Endometrium (tissue), 2 donors: ENCODE measurements around the gene FUCA1.

Experiments used
- FAIRE-seq: peaks from 2 replicates; lab custom pipeline; 2012; peaks lifted over from hg19 to GRCh38; lab: Jason Lieb, UNC
- donor health status: control.
- donor health status: control.

The FUCA1 gene

DNA sequence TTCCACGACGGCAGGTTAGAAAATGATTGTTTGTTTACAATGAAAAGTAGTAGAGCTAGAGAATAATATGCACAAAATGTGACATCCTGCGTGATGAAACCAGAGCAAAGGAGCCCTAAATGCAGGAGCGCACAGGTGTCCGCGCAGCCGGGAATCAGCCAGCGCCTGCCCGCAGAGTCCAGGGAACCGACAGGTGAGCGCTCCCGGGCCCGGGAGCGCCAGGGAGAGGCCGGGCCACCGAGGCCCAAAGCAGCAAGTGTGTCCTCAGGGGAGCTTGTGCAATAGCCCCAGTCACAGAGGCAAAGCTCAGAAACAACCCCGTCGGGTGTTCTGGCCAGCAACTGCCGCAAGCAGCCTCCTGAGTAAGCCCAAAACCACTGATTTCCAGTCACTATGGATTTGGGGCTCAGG is 66.7 kb downstream of the FUCA1 start:
- FAIRE-seq: no peak

DNA sequence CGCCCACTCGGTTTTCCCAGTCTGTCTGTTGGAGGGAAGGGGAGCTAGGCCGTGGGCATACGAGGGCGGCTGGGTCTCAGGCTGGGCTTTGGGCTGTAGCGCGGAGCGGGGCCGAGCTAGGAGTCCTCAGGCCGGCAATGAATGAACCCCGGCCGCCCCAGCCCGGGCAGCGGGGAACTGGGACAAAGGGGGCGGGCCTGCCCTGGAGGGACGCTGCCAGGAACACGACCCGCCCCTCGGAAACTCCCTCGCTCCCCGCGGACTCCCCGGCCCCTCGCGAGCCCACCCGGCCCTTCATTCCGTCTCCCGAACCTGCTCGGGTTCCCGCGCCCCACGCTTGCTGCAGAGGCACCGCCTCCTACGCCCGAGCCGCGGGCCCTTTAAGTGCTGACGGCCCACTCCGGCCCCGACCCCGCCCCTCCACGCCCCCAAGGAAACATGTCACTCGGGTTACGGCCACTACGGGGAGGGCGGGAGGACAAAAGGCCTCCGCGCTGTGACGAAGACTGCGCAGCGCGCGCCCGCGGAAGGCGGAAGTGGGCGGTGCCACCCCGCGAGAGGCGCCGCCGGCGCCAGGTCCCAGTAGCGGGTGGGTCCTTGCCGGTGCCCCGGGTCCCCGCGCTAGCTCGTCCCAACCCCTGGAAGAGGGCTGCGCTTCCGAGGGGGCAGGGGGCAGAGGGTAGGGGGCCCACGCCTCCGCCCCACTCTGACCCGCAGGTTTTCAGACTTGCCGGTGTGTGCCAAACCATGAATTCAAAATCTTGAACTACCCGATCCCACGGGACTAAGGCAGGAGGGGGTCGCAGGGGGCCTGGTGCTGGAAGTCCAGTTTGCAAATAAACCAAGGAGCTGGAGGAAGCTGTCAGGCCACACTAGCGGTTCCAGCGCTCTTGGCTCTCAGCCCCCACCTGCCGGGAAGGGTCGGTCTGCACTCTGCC is 67.4 kb downstream of the FUCA1 start, which contains the start of gene GALE:
TSS of gene GALE (minus strand) at position 355 of the 938 bp plus-strand sequence. CDS start 1,747 bp downstream, outside the sequence.
- no peak for FAIRE-seq

DNA sequence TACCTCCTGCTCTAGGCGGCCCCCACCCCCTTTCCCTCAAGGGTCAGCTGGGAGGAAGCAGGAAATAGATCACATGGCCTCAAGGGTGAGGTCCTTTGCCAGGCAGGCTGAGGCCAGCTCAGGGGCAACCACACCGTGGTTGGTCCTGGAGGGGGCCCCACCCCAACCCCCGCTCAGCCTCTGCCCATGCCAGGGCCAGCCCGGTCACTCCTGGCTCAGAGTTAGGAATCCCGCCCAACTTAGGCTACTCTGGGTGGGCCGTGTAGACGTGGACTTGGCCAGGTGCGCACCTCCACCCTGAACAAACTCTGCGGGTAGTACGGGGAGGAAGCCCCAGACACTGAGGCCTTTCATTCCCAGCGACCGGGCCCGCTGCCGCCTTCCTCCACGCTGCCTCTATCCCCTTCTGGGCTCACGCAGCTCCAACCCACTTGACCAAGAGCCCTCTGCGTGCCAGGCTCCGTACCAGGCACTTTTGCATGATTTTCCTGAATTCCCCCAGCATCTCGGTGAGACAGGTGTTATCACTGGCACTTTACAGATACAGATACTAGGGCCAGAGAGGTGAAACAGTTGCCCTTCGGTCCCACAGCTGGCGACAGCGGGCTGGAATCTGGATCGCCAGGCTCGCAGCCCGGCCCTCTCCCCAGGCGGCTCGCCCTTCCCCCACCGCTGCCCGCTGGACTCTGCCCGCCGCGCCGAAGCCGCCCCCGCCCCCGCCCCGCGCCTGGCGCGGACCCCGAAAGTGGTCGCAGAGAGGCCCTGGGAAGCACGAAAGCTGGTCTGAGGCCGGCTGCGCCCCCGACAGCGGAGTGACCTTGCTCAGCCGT is 68.3 kb downstream of the FUCA1 start:
- FAIRE-seq: no peak

- FAIRE-seq: no peak
Observed at GRCh38 chr1:23799255-23799569, 68.9 kb downstream of the FUCA1 start.

DNA sequence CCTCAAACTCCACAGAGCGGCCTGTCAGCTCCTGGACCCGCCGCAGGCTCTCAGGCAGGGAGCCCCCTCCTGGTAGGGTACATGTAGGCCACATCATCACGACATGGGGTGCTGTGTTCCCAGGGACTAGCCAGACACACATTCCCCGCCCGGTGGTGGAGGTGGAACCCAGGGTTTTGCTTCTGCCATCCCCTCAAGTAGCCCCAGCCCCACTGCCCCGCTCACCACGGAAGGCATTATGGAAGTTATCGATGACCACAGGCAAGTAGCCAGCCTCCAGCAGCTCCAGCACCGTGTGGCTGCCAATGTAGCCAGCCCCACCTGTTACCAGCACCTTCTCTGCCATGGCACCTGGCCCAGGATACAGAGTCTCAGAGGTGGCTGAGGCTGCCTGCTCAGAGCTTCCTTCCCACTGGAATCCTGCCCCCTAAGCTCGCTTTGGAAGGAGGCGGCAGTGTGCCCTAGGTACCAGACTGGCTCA is 69.4 kb downstream of the FUCA1 start:
- FAIRE-seq: no peak

DNA sequence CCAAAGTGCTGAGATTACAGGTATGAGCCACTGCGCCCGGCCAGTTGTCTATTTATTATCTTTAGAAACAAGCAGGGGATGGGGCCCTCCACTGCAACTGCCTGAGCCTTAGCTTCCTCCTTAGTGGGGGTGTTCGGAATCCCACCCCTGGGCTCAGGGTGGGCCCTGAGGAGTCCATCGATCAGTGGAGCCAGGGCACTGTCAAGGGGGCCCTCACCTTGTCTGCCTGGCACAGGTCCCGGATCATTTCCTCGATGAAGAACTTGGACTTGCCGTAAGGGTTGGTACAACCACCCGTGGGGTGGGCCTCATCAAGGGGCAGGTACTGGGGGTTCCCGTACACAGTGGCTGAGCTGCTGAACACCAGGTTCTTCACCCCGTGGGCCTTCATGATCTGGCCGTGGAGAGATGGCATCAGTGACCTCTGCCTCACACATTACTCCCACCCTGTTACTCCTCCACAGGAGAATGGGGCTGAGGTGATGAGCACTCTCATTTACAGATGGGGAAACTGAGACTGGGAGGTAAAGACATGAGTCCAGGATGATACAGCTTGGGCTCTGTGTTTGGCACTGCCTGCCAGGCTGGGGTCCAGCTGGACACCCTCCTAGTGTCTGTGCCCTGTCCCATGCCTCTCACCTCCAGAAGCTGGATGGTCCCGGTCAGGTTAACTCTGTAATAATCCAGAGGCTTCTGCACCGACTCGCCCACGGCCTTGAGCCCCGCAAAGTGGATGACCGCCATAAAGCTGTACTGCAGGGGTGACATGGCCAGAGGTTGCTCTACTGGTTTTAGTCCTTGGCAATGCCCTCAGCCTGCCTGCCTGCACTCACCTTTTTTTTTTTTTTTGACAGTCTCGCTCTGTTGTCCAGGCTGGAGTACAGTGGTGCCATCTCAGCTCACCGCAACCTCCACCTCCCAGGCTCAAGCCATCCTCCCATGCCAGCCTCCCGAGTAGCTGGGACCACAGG is 70.3 kb downstream of the FUCA1 start:
- no peak for FAIRE-seq

- no peak for FAIRE-seq
Observed at GRCh38 chr1:23796466-23797271, 71.4 kb downstream of the FUCA1 start.

- FAIRE-seq: no peak
Observed at GRCh38 chr1:23795676-23796465, 72.2 kb downstream of the FUCA1 start.
